ENCODE measurements around the gene EPHB1. TPM values are rescaled to one million over a fixed set of nuclear protein-coding genes. Genes with fewer than 3 reads are reported as not detected.

The EPHB1 gene
- total RNA-seq, 1 donor from 2014 or later = 0.53 TPM

DNA sequence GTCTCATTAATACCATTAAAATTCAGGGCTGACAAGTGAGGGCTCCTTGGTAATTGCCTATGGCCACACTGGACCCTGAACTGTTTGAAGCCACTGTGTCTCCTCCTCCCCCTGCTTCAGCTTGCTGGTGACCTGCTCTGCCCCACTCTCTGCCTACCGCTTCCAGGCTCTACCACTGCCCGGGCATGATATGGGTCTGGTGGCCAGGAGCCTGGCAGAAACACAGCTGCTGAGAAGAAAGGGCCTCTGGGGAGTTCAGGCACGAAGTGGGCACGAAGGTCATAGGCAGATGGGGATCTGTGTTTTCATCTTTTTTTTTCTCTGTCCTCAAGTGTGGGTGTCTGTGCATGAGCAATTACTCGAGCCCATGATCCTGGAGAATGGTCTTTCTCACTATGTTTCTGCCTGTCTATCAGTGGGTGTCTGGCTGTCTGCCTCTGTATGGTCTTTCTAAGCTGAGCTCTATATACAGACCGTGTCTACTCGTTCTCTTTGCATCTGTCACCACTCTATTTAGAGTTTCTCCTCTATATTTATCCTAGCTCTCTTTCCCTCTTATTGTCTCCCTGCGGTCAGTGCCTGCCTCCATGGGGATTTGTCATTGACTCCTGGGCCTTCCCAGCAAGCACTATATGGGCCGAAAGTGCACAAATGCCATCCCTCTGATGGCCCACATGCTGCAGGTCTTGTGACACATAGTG lies 42.1 kb upstream of the EPHB1 start:
- Histone ChIP-seq H3K36me3 (no peaks in the 10 kb centered on the region), H3K4me1 (no peaks in the 10 kb centered on the region), H3K27me3 (no peaks in the 10 kb centered on the region), H3K9me3 (no peaks in the 10 kb centered on the region), H3K4me3 (no peak overlapping the region), H3K27ac (no peak overlapping the region)
- TF ChIP-seq, protein P1, sequence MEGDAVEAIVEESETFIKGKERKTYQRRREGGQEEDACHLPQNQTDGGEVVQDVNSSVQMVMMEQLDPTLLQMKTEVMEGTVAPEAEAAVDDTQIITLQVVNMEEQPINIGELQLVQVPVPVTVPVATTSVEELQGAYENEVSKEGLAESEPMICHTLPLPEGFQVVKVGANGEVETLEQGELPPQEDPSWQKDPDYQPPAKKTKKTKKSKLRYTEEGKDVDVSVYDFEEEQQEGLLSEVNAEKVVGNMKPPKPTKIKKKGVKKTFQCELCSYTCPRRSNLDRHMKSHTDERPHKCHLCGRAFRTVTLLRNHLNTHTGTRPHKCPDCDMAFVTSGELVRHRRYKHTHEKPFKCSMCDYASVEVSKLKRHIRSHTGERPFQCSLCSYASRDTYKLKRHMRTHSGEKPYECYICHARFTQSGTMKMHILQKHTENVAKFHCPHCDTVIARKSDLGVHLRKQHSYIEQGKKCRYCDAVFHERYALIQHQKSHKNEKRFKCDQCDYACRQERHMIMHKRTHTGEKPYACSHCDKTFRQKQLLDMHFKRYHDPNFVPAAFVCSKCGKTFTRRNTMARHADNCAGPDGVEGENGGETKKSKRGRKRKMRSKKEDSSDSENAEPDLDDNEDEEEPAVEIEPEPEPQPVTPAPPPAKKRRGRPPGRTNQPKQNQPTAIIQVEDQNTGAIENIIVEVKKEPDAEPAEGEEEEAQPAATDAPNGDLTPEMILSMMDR (IDR thresholded peaks at IDR 0.05) = no peak
- no peak for DNase-seq (ENCODE audit: low spot score in 2 of 2)
- intact Hi-C loops (cut with DNase I) = no loop called here

DNA sequence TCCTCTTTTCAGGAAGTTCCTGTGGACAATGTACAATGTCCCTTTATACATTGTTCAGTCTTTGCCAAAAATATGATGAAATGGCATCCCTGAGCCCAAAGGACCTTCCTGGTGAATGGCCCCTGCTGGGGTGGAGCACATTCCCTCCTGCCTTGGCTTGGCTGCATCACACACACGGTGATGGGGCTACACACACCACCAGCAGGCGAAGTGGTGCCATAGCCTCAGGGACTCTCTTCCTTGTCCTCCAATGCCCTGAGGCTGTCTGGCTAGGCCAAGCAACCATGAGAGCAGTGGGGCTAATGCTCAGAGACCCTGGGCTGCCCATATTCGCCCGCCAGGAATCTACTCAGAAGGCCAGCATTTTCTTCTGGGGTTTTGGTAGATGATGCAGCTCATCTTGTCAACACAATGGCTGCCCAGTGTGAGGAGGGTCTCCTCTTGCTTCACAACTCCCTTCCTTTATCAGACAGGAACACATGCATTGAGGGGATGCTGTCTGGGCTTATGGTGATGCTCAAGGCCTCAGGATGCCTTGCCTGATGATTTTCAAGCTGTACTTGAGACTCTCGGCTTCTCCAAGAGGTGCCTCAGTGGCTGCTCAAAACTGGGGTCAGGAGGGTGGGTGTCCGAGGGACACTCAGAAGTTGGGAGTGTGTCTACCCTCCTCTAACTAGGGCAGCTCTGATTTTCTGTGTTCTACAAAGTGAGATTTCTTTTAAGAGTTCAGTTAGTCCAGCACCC lies 40.9 kb upstream of the EPHB1 start:
- H3K36me3 ChIP-seq = no peaks in the 10 kb centered on the region
- no peaks in the 10 kb centered on the region for H3K9me3 ChIP-seq
- no peak for DNase-seq (ENCODE audit: low spot score in 2 of 2)
- TF ChIP-seq, protein P1 (IDR thresholded peaks at IDR 0.05) = no peak
- no peaks in the 10 kb centered on the region for H3K4me1 ChIP-seq
- no peak overlapping the region for H3K4me3 ChIP-seq
- intact Hi-C loops (cut with DNase I) = no loop called here
- H3K27ac ChIP-seq = no peak overlapping the region
- H3K27me3 ChIP-seq = no peaks in the 10 kb centered on the region

DNA sequence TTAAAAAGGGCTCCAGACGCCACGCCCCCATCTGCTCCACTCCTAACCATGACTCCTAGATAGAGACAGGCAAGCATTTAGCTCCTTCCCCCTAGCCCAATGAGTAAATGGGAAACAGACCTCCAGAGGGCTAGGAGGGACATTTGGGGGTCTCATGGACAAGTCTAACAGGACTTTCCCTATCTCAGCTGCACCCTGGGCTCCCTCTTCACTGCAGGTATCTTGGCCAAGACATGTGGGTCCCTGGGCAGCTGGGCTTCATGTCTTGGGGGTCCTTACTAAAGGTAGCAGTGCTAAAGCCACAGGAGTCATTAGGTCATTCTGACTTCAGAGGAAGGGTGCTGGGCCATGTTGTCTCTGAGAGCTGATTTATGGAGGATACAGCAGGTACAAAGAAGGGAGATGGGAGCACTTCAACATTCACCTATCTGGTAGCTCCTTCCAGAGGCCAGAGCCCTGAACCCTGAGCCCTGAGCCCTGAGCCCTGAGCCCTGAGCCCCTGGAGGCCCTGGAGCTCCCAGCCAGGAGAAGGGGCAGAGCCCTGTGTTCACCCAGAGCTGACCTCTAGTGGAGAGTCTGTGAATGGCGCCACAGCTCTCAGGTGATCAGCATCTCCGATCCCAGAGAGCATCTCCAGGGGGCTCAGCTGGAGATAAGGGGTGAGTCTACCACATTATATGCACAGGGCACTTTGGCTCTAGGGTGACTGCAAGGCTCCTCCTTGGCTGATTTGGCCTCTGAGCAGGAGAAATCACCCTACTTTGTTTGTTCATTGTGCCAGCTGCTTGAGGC lies 40.1 kb upstream of the EPHB1 start:
- no peak for DNase-seq (ENCODE audit: low spot score in 2 of 2)
- Histone ChIP-seq H3K9me3 (no peaks in the 10 kb centered on the region), H3K27ac (no peak overlapping the region), H3K27me3 (no peaks in the 10 kb centered on the region), H3K36me3 (no peaks in the 10 kb centered on the region), H3K4me3 (no peak overlapping the region), H3K4me1 (no peaks in the 10 kb centered on the region)
- intact Hi-C loops (cut with DNase I) = no loop called here
- TF ChIP-seq, protein P1 (IDR thresholded peaks at IDR 0.05) = peak in 2 of 3 experiments; percentile 29 to 59

DNA sequence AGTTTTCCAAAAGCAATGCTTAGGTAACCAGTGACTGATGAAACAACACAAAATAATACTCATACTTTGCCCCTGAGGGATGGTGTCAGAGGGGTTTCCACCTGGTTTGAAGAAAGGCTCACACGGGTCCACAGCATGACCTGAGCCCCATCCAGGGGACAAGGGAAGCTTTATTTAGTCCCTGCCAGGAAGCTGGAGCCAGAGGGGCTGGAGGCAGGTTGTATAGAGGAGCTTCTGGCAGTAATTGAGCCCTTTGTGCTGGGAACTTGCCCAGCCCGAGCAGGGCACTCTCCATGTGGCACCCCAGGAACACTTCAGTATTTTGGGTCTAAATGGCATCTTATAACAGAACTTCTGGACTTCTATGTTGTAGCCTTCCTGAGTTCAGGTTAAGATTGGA lies 39.2 kb upstream of the EPHB1 start:
- Histone ChIP-seq H3K4me1 (no peaks in the 10 kb centered on the region), H3K4me3 (no peak overlapping the region), H3K9me3 (no peaks in the 10 kb centered on the region), H3K27me3 (no peaks in the 10 kb centered on the region), H3K27ac (no peak overlapping the region), H3K36me3 (no peaks in the 10 kb centered on the region)
- DNase-seq (ENCODE audit: low spot score in 2 of 2) = no peak
- TF ChIP-seq, protein P1 (IDR thresholded peaks at IDR 0.05) = no peak
- intact Hi-C loops (cut with DNase I) = loop anchor here (2.0 kb wide), 1 partner anchor 155 kb away; no protein-coding TSS in a partner anchor

DNA sequence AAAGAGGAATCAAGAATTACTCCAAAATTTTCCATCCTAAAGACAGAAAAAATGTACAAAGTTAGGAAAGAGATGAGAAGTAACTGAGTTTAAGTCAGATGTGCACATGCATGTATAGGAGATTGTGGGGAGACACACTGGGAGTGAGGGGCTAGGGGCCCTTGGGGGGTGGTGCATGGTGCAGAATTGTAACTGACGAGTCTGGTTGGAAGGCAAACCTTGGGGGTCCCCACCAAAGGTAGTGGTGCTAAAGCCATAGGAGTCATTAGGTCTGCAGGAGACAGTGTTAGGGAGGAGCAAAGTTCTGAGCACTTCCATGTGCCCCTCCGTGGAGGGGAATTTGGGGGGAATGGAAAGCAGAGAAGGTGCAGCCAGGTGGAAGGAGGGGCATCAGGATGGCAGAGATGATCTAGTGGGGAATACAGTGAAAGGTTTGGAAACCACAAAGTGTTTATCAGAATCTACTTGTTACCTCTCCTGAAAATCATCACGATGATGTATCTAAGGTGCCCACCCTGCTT lies 37.5 kb upstream of the EPHB1 start:
- Histone ChIP-seq H3K4me3 (no peak overlapping the region), H3K9me3 (no peaks in the 10 kb centered on the region), H3K36me3 (no peaks in the 10 kb centered on the region), H3K27ac (no peak overlapping the region), H3K4me1 (no peaks in the 10 kb centered on the region), H3K27me3 (no peaks in the 10 kb centered on the region)
- no peak for DNase-seq (ENCODE audit: low spot score in 2 of 2)
- intact Hi-C loops (cut with DNase I) = loop anchor here (2.0 kb wide), 1 partner anchor 157 kb away; no protein-coding TSS in a partner anchor
- TF ChIP-seq, protein P1 (IDR thresholded peaks at IDR 0.05) = no peak

Data from ascending aorta (tissue), 2 donors.